ENCODE measurements around the gene NPFF. TPM values are rescaled to one million over a fixed set of nuclear protein-coding genes. Genes with fewer than 3 reads are reported as not detected.

Gene NPFF
- total RNA-seq, 2 donors from 2014 or later = not detected

GRCh38 chr12:53523131-53523530 lies 15.8 kb upstream of the NPFF start:
- DNase-seq = no peak
- Histone ChIP-seq H3K9ac (ENCODE audit: low read depth in 2 of 2, low read length in 2 of 2) (no peak overlapping the region), H3K27ac (no peak overlapping the region), H3K27me3 (no peaks in the 10 kb centered on the region), H3K9me3 (no peaks in the 10 kb centered on the region), H3K4me1 (no peaks in the 10 kb centered on the region), H3K4me3 (no peak overlapping the region), H3K36me3 (peaks cover 15% of the 10 kb centered on the region)
- intact Hi-C loops (cut with DNase I) = no loop called here
- TF ChIP-seq CTCF (IDR thresholded peaks at IDR 0.05) = no peak

GRCh38 chr12:53518381-53518780 lies 11.1 kb upstream of the NPFF start:
- Histone ChIP-seq H3K9me3 (no peaks in the 10 kb centered on the region), H3K27ac (no peak overlapping the region), H3K27me3 (no peaks in the 10 kb centered on the region), H3K36me3 (peaks cover 14% of the 10 kb centered on the region), H3K9ac (ENCODE audit: low read depth in 2 of 2, low read length in 2 of 2) (no peak overlapping the region), H3K4me1 (no peaks in the 10 kb centered on the region), H3K4me3 (no peak overlapping the region)
- intact Hi-C loops (cut with DNase I) = no loop called here
- TF ChIP-seq CTCF (IDR thresholded peaks at IDR 0.05) = no peak
- no peak for DNase-seq

- Histone ChIP-seq H3K4me1 (no peaks in the 10 kb centered on the region), H3K4me3 (no peak overlapping the region), H3K27me3 (no peaks in the 10 kb centered on the region), H3K36me3 (peaks cover 8% of the 10 kb centered on the region), H3K27ac (no peak overlapping the region), H3K9me3 (no peaks in the 10 kb centered on the region), H3K9ac (ENCODE audit: low read depth in 2 of 2, low read length in 2 of 2) (no peak overlapping the region)
- no peak for DNase-seq
- intact Hi-C loops (cut with DNase I) = no loop called here
- TF ChIP-seq CTCF (IDR thresholded peaks at IDR 0.05) = no peak
These were observed 9.6 kb upstream of the NPFF start for GRCh38 chr12:53516758-53517455.

- intact Hi-C loops (cut with DNase I) = no loop called here
- no peak for DNase-seq
- Histone ChIP-seq H3K4me1 (no peaks in the 10 kb centered on the region), H3K9me3 (no peaks in the 10 kb centered on the region), H3K9ac (ENCODE audit: low read depth in 2 of 2, low read length in 2 of 2) (no peak overlapping the region), H3K27me3 (no peaks in the 10 kb centered on the region), H3K36me3 (peaks cover 8% of the 10 kb centered on the region), H3K4me3 (no peak overlapping the region), H3K27ac (no peak overlapping the region)
- no peak for TF ChIP-seq CTCF (IDR thresholded peaks at IDR 0.05)
These were observed 8.0 kb upstream of the NPFF start for GRCh38 chr12:53515291-53515680.

GRCh38 chr12:53514628-53515290 lies 7.5 kb upstream of the NPFF start:
- intact Hi-C loops (cut with DNase I) = no loop called here
- H3K27ac ChIP-seq = no peak overlapping the region
- DNase-seq = no peak
- H3K4me1 ChIP-seq = no peaks in the 10 kb centered on the region
- H3K36me3 ChIP-seq = peaks cover 8% of the 10 kb centered on the region
- no peak overlapping the region for H3K9ac ChIP-seq (ENCODE audit: low read depth in 2 of 2, low read length in 2 of 2)
- no peaks in the 10 kb centered on the region for H3K9me3 ChIP-seq
- H3K4me3 ChIP-seq = no peak overlapping the region
- TF ChIP-seq CTCF (IDR thresholded peaks at IDR 0.05) = no peak
- H3K27me3 ChIP-seq = no peaks in the 10 kb centered on the region

All from colonic mucosa (tissue), 4 donors.